HEK293 (cell line): ENCODE data around the gene FABP7.

Source experiments
- CTCF ChIA-PET: fragments of 350-600 bp; formaldehyde crosslinking; extraction: SDS; loops from one replicate; lab custom pipeline; 2021; ENCODE audit warnings: antibody characterized with exemption; lab: Yijun Ruan, JAX
- POLR2A ChIA-PET: fragments of 300-600 bp; formaldehyde crosslinking; extraction: SDS; loops from one replicate; lab custom pipeline; 2020; ENCODE audit warnings: antibody characterized with exemption, inconsistent platforms; lab: Yijun Ruan, JAX
- H3K27ac ChIP-seq: fragments of 200-500 bp; sonication (Bioruptor generic); 2 replicates; pipeline ENCODE4 v1.5.1; 2014; ENCODE audit warnings: low read depth, low read length, control low read depth, inconsistent platforms; ENCODE audit errors: extremely low read depth
- H3K36me3 ChIP-seq, 2 experiments: fragments of 200-500 bp in 1 of 2; sonication (Bioruptor generic) in 1 of 2; 1 replicate in 1 of 2; 2 replicates in 1 of 2; pipeline ENCODE4 v1.5.1; 2014 to 2017; ENCODE audit warnings: inconsistent platforms in 2 of 2, low read length in 2 of 2; ENCODE audit not compliant: control insufficient read depth in 2 of 2, insufficient read depth in 1 of 2
- H3K4me1 ChIP-seq: fragments of 200-500 bp; sonication (Bioruptor generic); 2 replicates; pipeline ENCODE4 v1.5.1; 2014; ENCODE audit warnings: mild to moderate bottlenecking, low read length, inconsistent platforms; ENCODE audit not compliant: control insufficient read depth, insufficient read depth
- H3K4me3 ChIP-seq: 2 replicates; pipeline ENCODE4 v1.5.1; 2011; ENCODE audit warnings: low read depth, mild to moderate bottlenecking, control low read depth, low read length, moderate library complexity
- H3K9me3 ChIP-seq: fragments of 200-500 bp; sonication (Bioruptor generic); 2 replicates; pipeline ENCODE4 v1.5.1; 2014; ENCODE audit warnings: low read depth, low read length, inconsistent platforms; ENCODE audit not compliant: control insufficient read depth, insufficient read depth
- AEBP2 ChIP-seq: fragments of 450-650 bp; formaldehyde crosslinking; IDR thresholded peaks from 2 replicates; pipeline ENCODE4 v1.5.1; 2016; ENCODE audit warnings: missing biosample characterization, missing genetic modification characterization, borderline replicate concordance
- EGR2 ChIP-seq: fragments of 450-650 bp; formaldehyde crosslinking; IDR thresholded peaks from 2 replicates; pipeline ENCODE4 v1.5.1; 2016; ENCODE audit warnings: low read depth, missing biosample characterization, missing genetic modification characterization
- MEIS1 ChIP-seq: sonication (generic); formaldehyde crosslinking; IDR thresholded peaks from 2 replicates; pipeline ENCODE4 v1.8.1; 2022; ENCODE audit warnings: missing genetic modification reagents, mild to moderate bottlenecking, borderline replicate concordance
- OVOL3 ChIP-seq: fragments of 450-650 bp; formaldehyde crosslinking; IDR thresholded peaks from 2 replicates; pipeline ENCODE4 v1.5.1; 2016; ENCODE audit warnings: missing biosample characterization, missing genetic modification characterization
- PRDM1 ChIP-seq: fragments of 450-650 bp; formaldehyde crosslinking; IDR thresholded peaks from 2 replicates; pipeline ENCODE4; 2016; ENCODE audit warnings: missing biosample characterization, missing genetic modification characterization
- PRDM10 ChIP-seq: fragments of 450-650 bp; formaldehyde crosslinking; IDR thresholded peaks from 2 replicates; pipeline ENCODE4 v1.5.1; 2016; ENCODE audit warnings: missing biosample characterization, missing genetic modification characterization
- SP2 ChIP-seq: fragments of 450-650 bp; formaldehyde crosslinking; IDR thresholded peaks from 2 replicates; pipeline ENCODE4 v1.5.1; 2016; ENCODE audit warnings: missing biosample characterization, missing genetic modification characterization
- YY2 ChIP-seq: fragments of 450-650 bp; formaldehyde crosslinking; IDR thresholded peaks from 2 replicates; pipeline ENCODE4 v1.5.1; 2016; ENCODE audit warnings: missing biosample characterization, missing genetic modification characterization
- ZFP41 ChIP-seq: fragments of 450-650 bp; formaldehyde crosslinking; IDR thresholded peaks from 2 replicates; pipeline ENCODE4 v1.5.1; 2016; ENCODE audit warnings: missing biosample characterization, missing genetic modification characterization, borderline replicate concordance
- ZIC2 ChIP-seq: fragments of 450-650 bp; formaldehyde crosslinking; IDR thresholded peaks from 2 replicates; pipeline ENCODE4 v1.5.1; 2016; ENCODE audit warnings: missing biosample characterization, missing genetic modification characterization
- ZNF132 ChIP-seq: fragments of 450-650 bp; formaldehyde crosslinking; IDR thresholded peaks from 2 replicates; pipeline ENCODE4 v1.5.1; 2017; ENCODE audit warnings: missing biosample characterization, missing genetic modification characterization, borderline replicate concordance
- ZNF184 ChIP-seq: fragments of 450-650 bp; IDR thresholded peaks from 2 replicates; pipeline ENCODE4 v1.5.1; 2018; ENCODE audit warnings: missing biosample characterization, mild to moderate bottlenecking, missing genetic modification characterization
- ZNF26 ChIP-seq: fragments of 450-650 bp; formaldehyde crosslinking; IDR thresholded peaks from 2 replicates; pipeline ENCODE4 v1.5.1; 2016; ENCODE audit warnings: missing biosample characterization, missing genetic modification characterization
- ZNF302 ChIP-seq: fragments of 450-650 bp; formaldehyde crosslinking; IDR thresholded peaks from 2 replicates; pipeline ENCODE4 v1.5.1; 2016; ENCODE audit warnings: missing biosample characterization, missing genetic modification characterization, low read depth
- ZNF350 ChIP-seq: fragments of 450-650 bp; formaldehyde crosslinking; IDR thresholded peaks from 2 replicates; pipeline ENCODE4 v1.5.0; 2017; ENCODE audit warnings: missing biosample characterization, mild to moderate bottlenecking, missing genetic modification characterization
- ZNF510 ChIP-seq: fragments of 450-650 bp; formaldehyde crosslinking; IDR thresholded peaks from 2 replicates; pipeline ENCODE4 v1.5.1; 2018; ENCODE audit warnings: mild to moderate bottlenecking, missing genetic modification characterization, missing biosample characterization; ENCODE audit not compliant: insufficient replicate concordance
- ZNF530 ChIP-seq: fragments of 450-650 bp; formaldehyde crosslinking; IDR thresholded peaks from 2 replicates; pipeline ENCODE4 v1.5.1; 2016; ENCODE audit warnings: low read depth, missing biosample characterization, missing genetic modification characterization
- ZNF548 ChIP-seq: fragments of 450-650 bp; formaldehyde crosslinking; IDR thresholded peaks from 2 replicates; pipeline ENCODE4 v1.5.1; 2016; ENCODE audit warnings: missing biosample characterization, missing genetic modification characterization
- ZNF560 ChIP-seq: fragments of 450-650 bp; formaldehyde crosslinking; IDR thresholded peaks from 2 replicates; pipeline ENCODE4 v1.5.1; 2017; ENCODE audit warnings: missing biosample characterization, missing genetic modification characterization, borderline replicate concordance
- ZNF624 ChIP-seq: fragments of 450-650 bp; formaldehyde crosslinking; IDR thresholded peaks from 2 replicates; pipeline ENCODE4 v1.5.1; 2017; ENCODE audit warnings: missing biosample characterization, missing genetic modification characterization
- ZNF626 ChIP-seq: fragments of 450-650 bp; sonication (Bioruptor Pico); formaldehyde crosslinking; IDR thresholded peaks from 2 replicates; pipeline ENCODE4 v1.5.1; 2018; ENCODE audit warnings: missing biosample characterization, missing genetic modification characterization, inconsistent platforms
- ZNF776 ChIP-seq: fragments of 450-650 bp; formaldehyde crosslinking; IDR thresholded peaks from 2 replicates; pipeline ENCODE4 v1.5.0; 2017; ENCODE audit warnings: missing biosample characterization, missing genetic modification characterization, borderline replicate concordance

The FABP7 gene

GRCh38 chr6:122790028-122790422 lies 10.5 kb downstream of the FABP7 start (continued):
- TF ChIP-seq YY2 (tag by site-specific recombination) (no peak), ZNF132 (tag by site-specific recombination) (no peak)

- ChIA-PET CTCF (interaction anchor here (0.6 to 3.6 kb wide), 3 partner anchors 44 to 59 kb away, joined by 3 to 24 read pairs (median 4); no protein-coding TSS in a partner anchor), POLR2A (interaction anchor here (1.1 to 1.8 kb wide), 3 partner anchors 11 to 181 kb away, joined by 3 to 5 read pairs (median 3); partner anchors contain the start of gene PKIB)
- Histone ChIP-seq H3K36me3 (no peaks in the 10 kb centered on the region), H3K9me3 (no peaks in the 10 kb centered on the region), H3K27ac (no peak overlapping the region), H3K4me3 (peak overlapping the region; percentile 66), H3K4me1 (peaks cover 12% of the 10 kb centered on the region)
- no peak for TF ChIP-seq ZNF302 (tag by site-specific recombination)
- TF ChIP-seq PRDM1 (tag by site-specific recombination): peak; percentile 59
- TF ChIP-seq ZNF548 (tag by site-specific recombination): no peak
- no peak for TF ChIP-seq ZFP41 (tag by site-specific recombination)
- TF ChIP-seq ZNF530 (tag by site-specific recombination): no peak
- no peak for TF ChIP-seq OVOL3 (tag by site-specific recombination)
Observed at GRCh38 chr6:122790423-122791309, 11.2 kb downstream of the FABP7 start.

- H3K36me3 ChIP-seq: no peaks in the 10 kb centered on the region
- CTCF ChIA-PET: interaction anchor here (1.4 to 3.6 kb wide), 2 partner anchors 48 to 59 kb away, joined by 4 to 24 read pairs; no protein-coding TSS in a partner anchor
- TF ChIP-seq MEIS1 (no peak), ZIC2 (no peak), ZNF184 (tag by site-specific recombination) (no peak), ZNF560 (tag by site-specific recombination) (no peak), SP2 (tag by site-specific recombination) (no peak), ZNF776 (tag by site-specific recombination) (no peak), ZNF626 (tag by site-specific recombination) (no peak), ZNF510 (tag by site-specific recombination) (no peak), EGR2 (tag by site-specific recombination) (no peak), ZNF350 (tag by site-specific recombination) (no peak), ZNF26 (no peak), ZNF624 (tag by site-specific recombination) (no peak), AEBP2 (no peak), PRDM10 (tag by site-specific recombination) (no peak)
- peaks cover 12% of the 10 kb centered on the region for H3K4me1 ChIP-seq
- no peak overlapping the region for H3K27ac ChIP-seq
- H3K9me3 ChIP-seq: no peaks in the 10 kb centered on the region
- H3K4me3 ChIP-seq: no peak overlapping the region
- POLR2A ChIA-PET: interaction anchor here (1.1 kb wide), 2 partner anchors 10 to 181 kb away, joined by 3 read pairs; partner anchors contain the start of gene PKIB
Observed at GRCh38 chr6:122791310-122791679, 11.8 kb downstream of the FABP7 start.
